HG03520 (cell line): ENCODE results near the gene FGG.
A peak's percentile ranks its signal among the peaks of the same experiment; 100 is the strongest.

Experiments used
- ATAC-seq: cut with Tn5 transposase; IDR thresholded peaks from one replicate; pipeline ENCODE4 v1.9.1; 2021; ENCODE audit warnings: mild to moderate bottlenecking, moderate library complexity; ENCODE audit not compliant: unreplicated experiment

FGG gene

DNA sequence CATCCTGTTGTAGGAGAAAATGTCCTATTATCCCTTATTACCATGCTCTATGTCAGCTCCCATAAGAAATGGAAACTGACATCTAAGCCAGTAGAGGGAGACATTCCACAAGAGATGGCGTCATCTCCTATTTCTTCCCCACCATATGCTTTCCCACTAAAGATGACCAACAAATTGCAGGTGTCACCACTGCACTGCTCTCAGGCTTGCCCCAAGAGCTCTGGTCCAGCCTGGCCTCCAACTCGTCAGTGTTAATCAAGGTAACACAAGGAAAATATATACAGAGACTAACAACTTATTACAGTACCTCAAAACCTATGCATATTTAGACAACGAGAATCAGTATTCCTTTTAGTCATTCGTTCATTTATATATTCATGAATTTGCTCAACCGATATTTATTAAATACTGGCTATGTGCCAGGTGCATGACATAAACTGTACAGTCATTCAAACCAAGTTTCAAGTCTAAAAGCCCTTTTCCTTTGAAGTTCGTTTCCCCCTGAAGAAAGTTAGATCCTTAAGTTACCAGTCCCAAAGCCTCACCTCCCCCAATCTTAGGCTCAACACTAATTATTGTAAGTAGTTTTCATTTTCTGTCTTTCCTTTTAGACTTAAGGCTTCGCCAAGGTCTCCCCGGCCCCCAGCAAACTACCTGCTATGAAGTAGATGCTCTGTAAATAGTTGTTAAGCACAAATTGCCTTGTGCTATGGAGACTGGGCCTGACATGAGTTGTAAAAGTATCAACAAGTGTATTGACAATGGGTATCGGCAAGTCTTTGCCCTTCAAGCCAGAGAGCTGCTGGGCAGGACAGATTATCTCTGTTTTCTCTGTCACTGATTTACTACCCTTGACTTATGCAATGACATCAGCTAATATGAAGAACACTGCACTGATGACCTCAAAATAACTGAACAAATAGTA, 52.7 kb downstream of the FGG start:
- peak; percentile 62 for ATAC-seq

DNA sequence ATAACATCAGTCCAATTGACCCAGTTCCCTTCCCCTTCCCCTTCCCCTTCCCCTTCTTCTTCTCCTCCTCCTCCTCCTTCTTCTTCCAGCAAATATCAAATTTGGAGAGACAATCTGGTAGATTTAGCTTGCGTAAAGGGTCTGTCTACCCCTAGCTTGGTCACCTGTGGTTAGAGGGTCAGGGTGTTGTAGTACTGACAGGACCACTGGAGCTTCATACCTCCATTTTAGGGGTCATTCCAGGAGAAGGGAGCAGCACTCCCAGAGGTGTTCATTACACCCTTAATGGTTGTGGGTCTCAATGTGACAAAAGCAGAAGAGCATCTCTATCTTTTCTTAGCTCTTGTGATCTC, 53.3 kb downstream of the FGG start:
- no peak for ATAC-seq
